Subcutaneous adipose tissue (tissue), 4 donors: Measurements from ENCODE around the gene CD209. TPM values are rescaled to one million over a fixed set of nuclear protein-coding genes. Genes with fewer than 3 reads are reported as not detected.

Source experiments
- total RNA-seq, 4 donors: library from RNA; depleted of rRNA; stranded (reverse); fragments of >200 nt; gene quantifications; one replicate each; pipeline ENCODE4 v1.1.0, GENCODE V29; 2016
- TF ChIP-seq, protein P1 (sequence below): fragments of 450-650 bp; IDR thresholded peaks from one replicate; pipeline ENCODE4 v1.5.1; 2016; ENCODE audit warnings: low read depth, mild to moderate bottlenecking, control low read depth, antibody characterized with exemption, moderate library complexity

The CD209 gene
- total RNA-seq, 4 donors from 2014 or later = 17.5 to 24.8 (median 21.8) TPM

DNA sequence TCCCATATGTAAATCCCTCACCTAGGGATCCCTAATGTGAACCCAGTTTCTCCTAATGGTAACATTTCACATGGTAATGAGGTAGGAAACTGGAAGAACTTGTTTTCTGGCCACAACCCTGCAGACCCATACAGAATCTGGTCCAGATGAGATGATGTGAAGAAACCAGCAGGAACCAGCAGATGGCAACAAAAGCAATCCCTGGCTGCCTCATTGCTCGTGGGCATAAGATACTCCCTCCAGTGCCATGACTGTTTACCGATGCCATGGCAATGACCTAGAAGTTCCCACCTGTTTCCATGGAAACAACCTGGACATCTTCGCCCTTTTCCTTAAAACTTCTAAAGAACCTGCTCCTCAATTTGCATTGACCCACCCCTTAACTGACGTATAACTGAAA, 1.4 kb upstream of the CD209 start:
- TF ChIP-seq, protein P1, sequence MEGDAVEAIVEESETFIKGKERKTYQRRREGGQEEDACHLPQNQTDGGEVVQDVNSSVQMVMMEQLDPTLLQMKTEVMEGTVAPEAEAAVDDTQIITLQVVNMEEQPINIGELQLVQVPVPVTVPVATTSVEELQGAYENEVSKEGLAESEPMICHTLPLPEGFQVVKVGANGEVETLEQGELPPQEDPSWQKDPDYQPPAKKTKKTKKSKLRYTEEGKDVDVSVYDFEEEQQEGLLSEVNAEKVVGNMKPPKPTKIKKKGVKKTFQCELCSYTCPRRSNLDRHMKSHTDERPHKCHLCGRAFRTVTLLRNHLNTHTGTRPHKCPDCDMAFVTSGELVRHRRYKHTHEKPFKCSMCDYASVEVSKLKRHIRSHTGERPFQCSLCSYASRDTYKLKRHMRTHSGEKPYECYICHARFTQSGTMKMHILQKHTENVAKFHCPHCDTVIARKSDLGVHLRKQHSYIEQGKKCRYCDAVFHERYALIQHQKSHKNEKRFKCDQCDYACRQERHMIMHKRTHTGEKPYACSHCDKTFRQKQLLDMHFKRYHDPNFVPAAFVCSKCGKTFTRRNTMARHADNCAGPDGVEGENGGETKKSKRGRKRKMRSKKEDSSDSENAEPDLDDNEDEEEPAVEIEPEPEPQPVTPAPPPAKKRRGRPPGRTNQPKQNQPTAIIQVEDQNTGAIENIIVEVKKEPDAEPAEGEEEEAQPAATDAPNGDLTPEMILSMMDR = no peak

DNA sequence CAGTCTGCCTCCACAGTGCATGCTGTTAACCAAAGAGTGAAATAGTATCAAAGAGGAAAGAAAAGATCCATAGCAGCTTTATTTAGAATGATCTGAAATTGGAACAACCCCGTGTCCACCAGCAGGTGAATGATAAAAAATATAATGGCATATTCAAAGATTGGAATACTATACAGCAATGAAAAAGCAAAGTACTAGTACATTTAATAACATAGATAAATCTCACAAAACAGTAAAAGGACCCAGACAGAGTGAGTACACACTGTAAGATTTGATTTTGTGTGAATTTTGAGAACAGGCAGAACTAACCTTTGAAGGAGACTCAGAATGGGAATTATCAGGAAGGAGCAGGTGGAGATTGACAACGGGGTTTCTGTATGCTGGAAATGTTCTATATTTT, 837 bp upstream of the CD209 start:
- TF ChIP-seq, protein P1 = no peak

DNA sequence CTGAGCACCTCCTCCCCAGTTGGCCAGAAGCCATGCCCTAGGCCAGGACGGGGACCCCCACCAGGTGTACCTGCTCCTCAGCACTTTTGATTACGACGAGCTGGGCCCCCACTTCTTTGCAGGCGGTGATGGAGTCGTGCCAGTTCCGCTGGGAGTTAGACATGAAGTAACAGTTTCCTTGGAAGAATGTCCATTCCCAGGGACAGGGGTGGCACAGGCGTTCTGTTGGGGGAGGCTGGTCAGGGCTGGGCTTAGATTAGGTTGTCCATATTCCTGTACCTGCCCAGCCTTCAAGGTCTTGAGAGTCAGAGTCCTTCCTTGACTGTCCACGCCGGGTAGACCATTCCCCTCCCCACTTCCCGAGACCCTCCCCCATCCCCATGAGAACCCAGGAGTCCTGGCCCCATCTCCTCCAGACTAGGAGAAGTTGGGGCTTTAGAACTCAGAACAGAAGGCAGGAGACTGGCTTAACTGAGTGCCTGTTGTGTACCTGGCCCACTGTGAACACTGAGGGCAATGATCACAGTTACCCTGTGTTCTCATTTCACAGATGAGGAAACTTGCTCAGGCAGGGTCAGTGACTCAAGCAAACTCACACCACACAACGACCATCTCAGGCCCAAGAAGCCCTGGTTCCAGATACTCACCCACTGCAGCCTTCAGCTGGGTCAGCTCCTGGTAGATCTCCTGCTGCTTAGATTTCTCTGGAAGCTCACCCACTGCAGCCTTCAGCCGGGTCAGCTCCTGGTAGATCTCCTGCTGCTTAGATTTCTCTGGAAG, 2.3 kb downstream of the CD209 start:
- TF ChIP-seq, protein P1 = no peak

DNA sequence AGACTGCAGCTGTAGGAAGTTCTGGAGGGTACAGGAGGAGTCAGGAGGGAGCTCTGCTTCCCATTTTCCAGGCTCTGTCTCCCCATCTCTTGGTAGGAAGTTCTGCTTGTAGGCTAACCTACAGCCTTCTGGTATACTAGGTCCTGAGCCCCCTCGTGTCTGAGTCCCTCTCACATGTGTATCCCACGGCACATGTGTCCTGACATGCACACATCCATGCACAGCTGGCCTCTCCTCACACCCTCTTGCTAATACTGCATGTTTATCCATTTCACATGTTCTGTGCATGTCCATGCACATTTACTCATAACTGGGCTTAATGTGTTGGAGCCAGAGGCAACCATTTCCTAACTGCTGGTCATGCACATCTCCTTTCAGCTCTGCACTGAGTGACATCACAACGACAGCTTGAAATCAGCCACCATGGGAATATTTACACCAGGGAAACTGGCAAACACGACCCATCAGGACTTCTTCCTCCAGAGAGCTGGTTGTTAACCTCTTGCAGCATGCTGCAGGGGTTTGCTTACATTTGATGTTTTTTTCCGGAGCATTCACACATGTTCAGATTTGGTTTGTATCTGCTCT, 3.0 kb downstream of the CD209 start:
- TF ChIP-seq, protein P1 = no peak

DNA sequence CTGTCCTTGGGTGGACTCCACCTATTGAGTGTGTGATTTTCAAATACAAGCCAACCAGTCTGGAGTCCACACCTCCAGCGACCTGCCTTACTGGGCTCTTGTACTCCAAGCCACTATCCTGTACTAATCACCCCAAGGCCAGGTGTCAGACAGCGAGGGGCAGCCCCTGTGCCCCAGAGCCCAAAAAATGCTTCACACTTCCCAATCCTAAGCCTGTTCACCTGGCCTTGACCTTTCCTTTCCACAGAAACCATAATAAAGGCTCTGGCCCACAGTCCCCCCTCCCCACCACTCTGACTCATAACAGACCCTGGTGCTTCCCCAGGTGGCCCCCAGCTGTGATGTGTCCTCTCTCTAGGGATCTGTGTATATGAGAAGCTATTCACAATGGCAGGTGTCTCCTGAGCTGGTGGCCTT, 3.9 kb downstream of the CD209 start:
- TF ChIP-seq, protein P1 = no peak

DNA sequence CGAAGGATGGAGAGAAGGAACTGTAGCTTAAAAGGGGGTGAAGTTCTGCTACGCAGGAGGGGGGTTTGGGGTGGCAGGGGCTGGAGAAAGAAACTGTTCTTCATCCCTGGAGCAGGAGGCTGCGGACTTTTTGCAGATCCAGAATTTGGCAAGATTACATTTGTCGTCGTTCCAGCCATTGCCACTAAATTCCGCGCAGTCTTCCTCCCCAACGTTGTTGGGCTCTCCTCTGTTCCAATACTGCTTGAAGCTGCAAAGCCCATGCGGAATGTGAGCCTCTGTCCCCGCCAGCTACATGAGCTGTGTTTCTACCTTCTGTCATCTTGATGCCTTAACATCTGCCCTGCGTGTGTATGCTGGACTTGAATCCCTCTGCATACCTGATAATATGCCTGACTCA, 4.3 kb downstream of the CD209 start:
- TF ChIP-seq, protein P1 = no peak

DNA sequence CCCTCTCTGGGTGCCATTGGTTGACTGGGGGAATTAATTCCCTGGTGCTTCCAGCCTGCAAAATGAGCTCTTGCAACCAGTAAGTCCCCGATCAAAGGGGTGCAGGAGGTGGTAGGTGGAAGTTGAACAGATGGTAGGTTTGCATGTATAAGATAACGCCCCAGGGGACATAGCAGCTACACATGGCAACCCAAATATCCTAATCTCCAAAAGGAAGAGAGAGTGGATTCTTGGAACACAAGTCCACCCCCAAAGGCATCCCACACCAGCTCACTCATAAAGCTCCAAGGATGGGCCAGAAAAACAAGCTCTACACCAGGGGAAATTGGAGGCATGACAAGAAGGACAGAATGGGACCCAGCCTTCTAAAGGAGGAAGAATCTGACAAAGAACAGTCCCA, 4.8 kb downstream of the CD209 start:
- TF ChIP-seq, protein P1 = no peak
